Astrocyte (in vitro differentiated cells and primary cell): ENCODE data around the gene TNKS1BP1.

Experiments used
- EZH2 ChIP-seq: IDR thresholded peaks from 2 replicates; pipeline ENCODE4 v1.6.1; 2012; ENCODE audit warnings: mild to moderate bottlenecking, low read length, inconsistent platforms; ENCODE audit not compliant: insufficient read depth
- TF ChIP-seq, protein P1 (sequence below): IDR thresholded peaks from 2 replicates; pipeline ENCODE4 v1.5.1; 2011; ENCODE audit warnings: low read depth, mild to moderate bottlenecking, inconsistent platforms, low read length, moderate library complexity; ENCODE audit not compliant: insufficient read depth

DNA sequence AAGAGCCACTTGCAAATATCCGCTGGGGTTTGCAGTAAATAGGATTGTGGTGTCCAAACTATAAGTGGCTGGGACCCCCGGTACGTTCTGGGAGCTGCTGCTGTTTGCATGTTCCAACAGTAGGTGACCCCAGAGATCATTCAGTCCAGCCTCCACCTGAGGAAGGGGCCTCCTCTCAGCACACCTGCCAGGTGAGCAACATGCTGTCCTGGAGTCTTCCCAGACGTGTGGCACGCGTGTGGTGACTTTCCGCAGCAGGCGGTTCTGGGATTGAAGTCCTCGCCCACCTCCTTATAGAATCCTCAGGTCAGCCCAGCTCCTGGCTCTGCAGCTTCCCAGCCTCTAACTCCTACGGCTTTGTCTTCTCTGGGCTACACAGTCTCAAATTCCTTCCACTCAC is 20.1 kb upstream of the TNKS1BP1 start:
- TF ChIP-seq, protein P1, sequence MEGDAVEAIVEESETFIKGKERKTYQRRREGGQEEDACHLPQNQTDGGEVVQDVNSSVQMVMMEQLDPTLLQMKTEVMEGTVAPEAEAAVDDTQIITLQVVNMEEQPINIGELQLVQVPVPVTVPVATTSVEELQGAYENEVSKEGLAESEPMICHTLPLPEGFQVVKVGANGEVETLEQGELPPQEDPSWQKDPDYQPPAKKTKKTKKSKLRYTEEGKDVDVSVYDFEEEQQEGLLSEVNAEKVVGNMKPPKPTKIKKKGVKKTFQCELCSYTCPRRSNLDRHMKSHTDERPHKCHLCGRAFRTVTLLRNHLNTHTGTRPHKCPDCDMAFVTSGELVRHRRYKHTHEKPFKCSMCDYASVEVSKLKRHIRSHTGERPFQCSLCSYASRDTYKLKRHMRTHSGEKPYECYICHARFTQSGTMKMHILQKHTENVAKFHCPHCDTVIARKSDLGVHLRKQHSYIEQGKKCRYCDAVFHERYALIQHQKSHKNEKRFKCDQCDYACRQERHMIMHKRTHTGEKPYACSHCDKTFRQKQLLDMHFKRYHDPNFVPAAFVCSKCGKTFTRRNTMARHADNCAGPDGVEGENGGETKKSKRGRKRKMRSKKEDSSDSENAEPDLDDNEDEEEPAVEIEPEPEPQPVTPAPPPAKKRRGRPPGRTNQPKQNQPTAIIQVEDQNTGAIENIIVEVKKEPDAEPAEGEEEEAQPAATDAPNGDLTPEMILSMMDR, result no peak
- no peak for TF ChIP-seq EZH2
